ENCODE results near the gene IRF7. TPM values are rescaled to one million over a fixed set of nuclear protein-coding genes. Genes with fewer than 3 reads are reported as not detected.

Gene IRF7
- total RNA-seq, 1 donor from 2014 or later, result 74.1 TPM

GRCh38 chr11:640021-640706 lies 24.4 kb upstream of the IRF7 start:
- ChIA-PET POLR2A (interaction anchor here (1.6 kb wide), 1 partner anchor 24 kb away, joined by 4 read pairs; the partner anchor contains the start of gene IRF7), CTCF (no interaction called here)
- Mint-ChIP-seq H3K4me3 (peak overlapping the region; percentile 56), H3K4me1 (peaks cover 24% of the 10 kb centered on the region), H3K36me3 (ENCODE audit: low read depth) (peaks cover 7% of the 10 kb centered on the region), H3K27ac (no peak overlapping the region), H3K9me3 (no peaks in the 10 kb centered on the region), H3K27me3 (peaks cover 23% of the 10 kb centered on the region)
- ATAC-seq (ENCODE audit: low read depth), result peak; percentile 56
- DNase-seq, result no peak
- intact Hi-C loops (cut with micrococcal nuclease), result no loop called here
- TF ChIP-seq CTCF (IDR thresholded peaks at IDR 0.05), result no peak

GRCh38 chr11:639332-639955 lies 23.7 kb upstream of the IRF7 start:
- TF ChIP-seq CTCF (IDR thresholded peaks at IDR 0.05), result no peak
- DNase-seq, result no peak
- CTCF ChIA-PET, result no interaction called here
- POLR2A ChIA-PET, result no interaction called here
- Mint-ChIP-seq H3K36me3 (ENCODE audit: low read depth) (peaks cover 5% of the 10 kb centered on the region), H3K4me1 (peaks cover 24% of the 10 kb centered on the region), H3K27me3 (peaks cover 23% of the 10 kb centered on the region), H3K27ac (no peak overlapping the region), H3K4me3 (no peak overlapping the region), H3K9me3 (no peaks in the 10 kb centered on the region)
- peak; percentile 15 for ATAC-seq (ENCODE audit: low read depth)
- intact Hi-C loops (cut with micrococcal nuclease), result no loop called here

GRCh38 chr11:638631-639331 lies 23.0 kb upstream of the IRF7 start:
- no peak overlapping the region for H3K4me3 Mint-ChIP-seq
- no peak for ATAC-seq (ENCODE audit: low read depth)

GRCh38 chr11:637593-638521 lies 22.1 kb upstream of the IRF7 start:
- intact Hi-C loops (cut with micrococcal nuclease), result loop anchor here (2.0 kb wide), 1 partner anchor 21 kb away; no protein-coding TSS in a partner anchor
- H3K9me3 Mint-ChIP-seq, result no peaks in the 10 kb centered on the region
- ChIA-PET POLR2A (no interaction called here), CTCF (no interaction called here)
- H3K27ac Mint-ChIP-seq, result no peak overlapping the region
- peaks cover 23% of the 10 kb centered on the region for H3K27me3 Mint-ChIP-seq
- H3K36me3 Mint-ChIP-seq (ENCODE audit: low read depth), result peaks cover 2% of the 10 kb centered on the region
- ATAC-seq (ENCODE audit: low read depth) (no peak), DNase-seq (no peak)
- peak overlapping the region; percentile 66 for H3K4me3 Mint-ChIP-seq
- TF ChIP-seq CTCF (IDR thresholded peaks at IDR 0.05), result no peak
- peaks cover 24% of the 10 kb centered on the region for H3K4me1 Mint-ChIP-seq

More at GRCh38 chr11:638631-639331, 23.0 kb upstream of the IRF7 start:
- H3K9me3 Mint-ChIP-seq, result no peaks in the 10 kb centered on the region
- ChIA-PET CTCF (no interaction called here), POLR2A (no interaction called here)
- intact Hi-C loops (cut with micrococcal nuclease), result no loop called here
- H3K36me3 Mint-ChIP-seq (ENCODE audit: low read depth), result peaks cover 5% of the 10 kb centered on the region
- no peak for TF ChIP-seq CTCF (IDR thresholded peaks at IDR 0.05)
- DNase-seq, result no peak
- peaks cover 23% of the 10 kb centered on the region for H3K27me3 Mint-ChIP-seq
- peaks cover 24% of the 10 kb centered on the region for H3K4me1 Mint-ChIP-seq
- no peak overlapping the region for H3K27ac Mint-ChIP-seq

All from activated B cell treated with CpG ODN at 0.5 μM for 24 hours (primary cell).